MM.1S (cell line): Measurements from ENCODE around the gene RAB7A.
"Not testable (repeated sequence)": the region's sequence is repeated elsewhere in the genome, so short reads cannot be mapped to it uniquely, and the experiment has no call there.

ENCODE experiments used
- CTCF ChIP-seq: fragments of 300-600 bp; sonication (generic); IDR thresholded peaks from 2 replicates; pipeline ENCODE4 v1.5.1; 2016; ENCODE audit warnings: antibody characterized with exemption, low read length, mixed read lengths
- EZH2 ChIP-seq: fragments of 300-600 bp; sonication (generic); optimal IDR thresholded peaks from 2 replicates; pipeline ENCODE3; 2017; ENCODE audit warnings: low read depth, mild to moderate bottlenecking, antibody characterized with exemption, low read length, mixed read lengths
- EZH2phosphoT487 ChIP-seq: fragments of 300-600 bp; sonication (generic); IDR thresholded peaks from 2 replicates; pipeline ENCODE4 v1.6.1; 2018; ENCODE audit warnings: antibody characterized with exemption, low read length

DNA sequence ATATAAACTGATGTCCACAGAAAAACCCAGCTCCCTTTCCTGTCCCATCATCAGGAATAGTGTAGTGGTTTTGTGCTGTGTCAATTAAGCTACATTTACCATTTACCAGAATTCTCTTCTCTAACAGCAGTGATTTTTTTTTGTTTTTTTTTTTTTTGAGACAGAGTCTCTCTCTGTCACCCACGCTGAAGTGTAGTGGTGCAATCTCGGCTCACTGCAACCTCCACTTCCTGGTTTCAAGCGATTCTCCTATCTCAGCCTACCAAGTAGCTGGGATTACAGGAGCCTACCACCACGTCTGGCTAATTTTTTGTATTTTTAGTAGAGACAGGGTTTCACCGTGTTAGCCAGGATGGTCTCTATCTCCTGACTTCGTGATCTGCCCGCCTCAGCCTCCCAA is 7.1 kb upstream of the RAB7A start:
- not testable (repeated sequence) for TF ChIP-seq CTCF, EZH2, EZH2phosphoT487
